Pons (tissue), 1 donor: ENCODE data around the gene MFAP4.

Experiments used
- DNase-seq: peaks from one replicate; pipeline ENCODE4 v3.0.0-alpha.2; 2016; ENCODE audit warnings: low spot score

The MFAP4 gene

DNA sequence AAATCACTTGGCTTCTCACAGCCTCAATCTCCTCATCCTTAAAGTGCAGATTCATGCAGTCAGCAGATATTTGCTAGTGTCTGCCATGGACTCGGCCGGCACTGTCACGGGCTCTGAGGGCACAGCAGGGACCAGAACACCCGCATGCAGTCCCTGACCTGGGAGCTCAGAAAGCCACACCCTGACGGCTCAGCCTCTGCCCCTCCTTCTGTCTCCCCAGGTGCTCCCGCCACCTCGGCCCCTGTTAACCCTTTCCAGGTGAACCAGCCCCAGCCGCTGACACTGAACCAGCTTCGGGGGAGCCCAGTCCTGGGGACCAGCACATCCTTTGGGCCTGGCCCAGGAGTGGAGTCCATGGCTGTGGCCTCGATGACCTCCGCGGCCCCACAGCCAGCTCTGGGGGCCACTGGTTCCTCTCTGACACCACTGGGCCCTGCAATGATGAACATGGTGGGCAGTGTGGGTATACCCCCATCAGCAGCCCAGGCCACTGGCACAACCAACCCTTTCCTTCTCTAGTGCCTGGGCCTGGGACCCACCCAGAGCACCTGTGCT is 53.2 kb downstream of the MFAP4 start:
- DNase-seq: no peak
